GM12874 (cell line): ENCODE results near the gene TBX1.

ENCODE experiments used
- CTCF ChIP-seq: IDR thresholded peaks from 2 replicates; pipeline ENCODE4 v1.5.1; 2011; ENCODE audit warnings: low read depth, mild to moderate bottlenecking, control low read depth, low read length, moderate library complexity; ENCODE audit not compliant: insufficient read depth

The TBX1 gene

GRCh38 chr22:19731361-19732135 is 29.0 kb upstream of the TBX1 start:
- no peak for TF ChIP-seq CTCF

DNA sequence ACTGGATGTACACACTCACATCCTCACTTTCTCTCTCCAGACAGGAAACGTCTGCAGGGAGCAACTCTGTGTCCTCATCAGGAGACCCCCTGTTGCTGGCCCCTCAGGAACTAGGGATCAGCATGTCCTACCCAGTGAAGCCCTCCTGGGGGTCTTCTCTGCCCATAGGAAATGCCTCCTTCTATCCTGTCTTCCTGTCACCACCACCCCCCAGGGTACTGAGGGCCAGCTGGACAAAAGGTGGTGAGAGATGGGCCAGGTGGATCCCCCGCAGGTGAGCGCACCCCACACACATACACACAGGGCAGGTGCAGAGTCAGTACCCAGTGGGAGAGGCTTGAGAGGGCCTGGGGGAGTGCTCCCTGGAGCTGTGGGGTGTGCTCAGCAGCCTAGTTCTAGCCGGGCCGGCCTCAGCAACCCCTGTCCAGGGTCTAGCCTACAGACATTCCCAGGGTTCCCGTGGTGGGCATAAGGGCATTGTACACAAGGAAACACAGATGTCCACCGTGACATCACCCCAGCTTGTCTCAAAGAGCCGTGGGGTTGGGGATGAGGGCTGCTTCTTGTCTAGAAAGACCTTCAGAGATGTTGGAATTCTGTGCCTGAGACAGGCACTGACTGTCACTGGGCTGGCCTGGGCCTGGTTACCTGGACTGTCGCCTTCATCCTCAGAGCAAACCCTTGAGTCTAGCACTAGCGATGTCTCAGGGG is 28.0 kb upstream of the TBX1 start:
- TF ChIP-seq CTCF = no peak

GRCh38 chr22:19733755-19734154 is 26.8 kb upstream of the TBX1 start:
- no peak for TF ChIP-seq CTCF

DNA sequence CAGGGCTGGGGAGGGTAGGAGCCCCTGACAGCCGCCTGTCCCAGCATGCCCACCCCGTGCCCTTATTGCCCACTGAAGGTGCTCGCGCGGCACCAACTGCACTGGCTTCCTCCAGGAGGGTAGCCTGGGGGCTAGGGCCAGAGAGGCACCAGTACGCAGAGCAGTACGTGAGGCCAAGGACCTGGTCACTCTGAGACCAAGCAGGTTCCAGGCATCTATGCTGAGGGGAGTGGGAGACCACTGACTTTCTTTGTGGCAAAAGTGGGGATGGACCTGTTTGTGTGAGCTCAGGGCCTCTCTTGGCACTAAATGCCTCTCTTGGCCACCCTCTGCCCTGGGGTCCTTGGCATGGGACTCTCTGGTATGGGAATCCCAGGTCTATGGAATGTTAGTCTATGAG is 26.4 kb upstream of the TBX1 start:
- TF ChIP-seq CTCF = no peak

- TF ChIP-seq CTCF = no peak
These were observed 25.7 kb upstream of the TBX1 start for GRCh38 chr22:19734837-19735382.

DNA sequence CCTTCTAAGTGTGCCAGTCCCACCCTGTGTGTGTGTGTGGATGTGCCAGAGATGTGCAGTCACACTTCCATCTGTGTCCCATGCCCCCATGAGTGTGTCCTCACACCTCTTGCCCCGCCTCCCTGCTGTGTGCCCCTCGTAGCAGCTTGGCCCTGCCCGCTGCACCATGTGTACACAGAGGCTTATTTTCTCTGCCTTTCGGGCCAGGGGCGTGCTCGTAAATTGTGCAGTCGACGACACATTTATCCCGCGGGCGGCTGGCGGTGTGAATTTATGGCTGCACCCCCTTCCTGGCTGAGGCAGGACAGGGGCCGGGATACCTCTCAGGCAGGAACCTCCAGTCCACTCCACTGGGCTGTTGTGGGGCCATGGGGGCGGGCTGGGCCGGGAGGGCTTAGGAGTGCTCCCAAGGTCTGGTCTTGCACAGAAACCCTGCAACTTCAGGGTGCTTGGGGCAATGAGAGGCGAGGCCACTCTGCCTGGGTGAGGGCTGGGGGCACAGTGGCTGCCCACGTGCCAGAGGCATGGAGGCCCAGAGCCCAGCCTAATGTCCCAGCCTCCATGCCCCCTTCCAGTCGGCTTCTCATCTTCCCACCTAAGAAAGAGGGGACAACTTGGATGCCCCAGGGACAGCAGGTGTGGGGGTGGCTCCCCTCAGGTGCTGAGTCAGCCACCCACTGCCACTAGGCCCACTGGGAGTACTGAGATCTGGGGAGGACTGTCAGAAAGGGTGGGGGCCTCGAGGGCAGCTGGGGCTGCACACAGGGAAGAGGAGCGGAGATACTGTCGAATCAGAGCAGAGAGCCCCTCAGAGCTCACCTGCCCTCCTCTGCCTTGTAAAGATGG is 24.7 kb upstream of the TBX1 start:
- TF ChIP-seq CTCF = no peak
